NOMO-1 treated with dmso at 0.1 percent for 144 hours (cell line): ENCODE measurements around the gene RPS17.

Experiments
- DNase-seq: peaks from one replicate; lab custom pipeline; 2025; ENCODE audit not compliant: unreplicated experiment; lab: John Stamatoyannopoulos, UW

Gene RPS17

GRCh38 chr15:82540055-82540983 lies at the start of gene RPS17:
RPS17 (minus strand) TSS chr15:82540457; CDS start chr15:82540428, 29 bp downstream.
- no peak for DNase-seq

GRCh38 chr15:82587805-82588204 lies 47.5 kb upstream of the RPS17 start:
- DNase-seq, result no peak

DNA sequence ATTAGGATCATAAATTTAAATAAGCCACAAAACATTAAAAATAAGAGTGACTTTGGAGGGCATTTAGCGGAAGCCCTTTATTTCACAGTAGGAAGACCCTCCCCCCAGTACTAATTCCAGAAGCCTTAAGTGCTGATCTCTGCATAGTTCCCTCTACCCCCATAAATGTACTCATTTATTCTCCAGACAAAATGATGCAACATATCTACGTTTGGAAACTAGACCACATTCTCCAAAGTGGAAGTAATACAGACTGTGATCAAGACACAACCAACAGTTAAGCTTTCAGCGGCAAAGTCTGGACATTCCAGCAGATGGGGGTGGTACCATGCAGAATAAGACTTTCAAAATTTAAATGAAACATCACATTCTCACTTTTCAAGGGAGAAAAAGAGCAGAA lies 44.8 kb upstream of the RPS17 start:
- DNase-seq, result no peak

- DNase-seq, result no peak
Measured at GRCh38 chr15:82580713-82581112, 40.5 kb upstream of the RPS17 start.

DNA sequence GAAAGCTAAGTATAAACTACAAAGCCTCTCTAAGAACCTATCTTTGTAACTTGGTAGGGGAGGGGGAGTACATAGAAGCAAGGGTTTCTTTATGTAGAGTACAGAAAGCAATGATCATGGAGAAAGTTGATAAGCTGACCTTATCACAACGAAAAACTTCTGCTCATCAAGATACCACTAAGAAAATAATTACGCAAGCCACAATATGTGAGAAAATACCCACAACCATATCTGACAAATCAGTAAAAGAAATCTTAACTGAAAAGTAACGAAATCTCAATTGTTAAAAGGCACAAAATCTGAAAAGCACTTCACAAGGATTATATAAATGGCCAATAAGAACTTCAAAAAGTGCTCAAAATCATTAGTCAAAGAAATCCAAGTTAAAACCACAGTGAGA lies 35.1 kb upstream of the RPS17 start:
- no peak for DNase-seq

DNA sequence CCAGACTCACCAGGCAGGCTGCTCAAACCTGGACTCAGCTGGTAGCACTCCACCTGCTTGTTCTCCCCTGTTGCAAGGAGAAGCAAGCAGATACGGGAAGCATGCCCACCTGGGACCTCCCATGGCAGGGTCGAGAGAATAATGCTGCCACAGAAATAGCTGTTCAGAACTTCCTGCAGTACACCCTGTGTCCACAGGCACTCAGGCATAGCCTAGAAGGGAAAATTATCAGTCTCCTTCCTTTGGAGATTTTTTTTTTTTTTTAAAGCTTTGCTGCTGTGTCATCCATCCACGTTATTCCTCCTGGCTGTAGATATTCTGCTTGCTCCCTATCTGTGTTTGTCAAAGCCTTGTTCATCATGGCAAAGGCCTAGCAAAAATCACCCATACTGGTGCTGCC lies 32.7 kb upstream of the RPS17 start:
- no peak for DNase-seq

- DNase-seq, result no peak
Measured at GRCh38 chr15:82572311-82572710, 32.1 kb upstream of the RPS17 start.

DNA sequence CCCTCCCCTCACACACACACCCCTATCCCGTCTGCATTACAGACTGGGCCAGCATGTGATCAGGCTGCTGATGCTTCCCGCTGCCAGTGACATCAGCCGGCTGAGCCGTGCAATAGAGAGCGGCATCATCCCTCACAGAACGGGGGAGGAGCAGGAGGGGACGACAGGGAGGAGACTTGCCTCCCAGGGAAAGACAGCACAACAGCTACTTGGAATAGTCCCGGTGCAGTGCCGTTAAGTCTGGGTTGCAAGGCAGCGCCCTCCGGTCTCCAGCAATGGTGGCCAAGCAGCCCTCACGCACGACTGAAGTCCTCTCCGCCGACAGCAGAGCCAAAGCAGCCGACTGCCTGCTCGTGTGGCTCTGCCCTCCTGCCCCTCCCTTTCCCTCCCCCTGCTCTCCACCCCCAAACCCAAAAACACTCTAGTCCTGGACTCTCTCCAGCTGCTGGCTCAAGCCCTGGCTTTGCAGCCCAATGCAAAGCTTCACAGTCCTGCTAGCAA lies 31.5 kb upstream of the RPS17 start:
- no peak for DNase-seq

DNA sequence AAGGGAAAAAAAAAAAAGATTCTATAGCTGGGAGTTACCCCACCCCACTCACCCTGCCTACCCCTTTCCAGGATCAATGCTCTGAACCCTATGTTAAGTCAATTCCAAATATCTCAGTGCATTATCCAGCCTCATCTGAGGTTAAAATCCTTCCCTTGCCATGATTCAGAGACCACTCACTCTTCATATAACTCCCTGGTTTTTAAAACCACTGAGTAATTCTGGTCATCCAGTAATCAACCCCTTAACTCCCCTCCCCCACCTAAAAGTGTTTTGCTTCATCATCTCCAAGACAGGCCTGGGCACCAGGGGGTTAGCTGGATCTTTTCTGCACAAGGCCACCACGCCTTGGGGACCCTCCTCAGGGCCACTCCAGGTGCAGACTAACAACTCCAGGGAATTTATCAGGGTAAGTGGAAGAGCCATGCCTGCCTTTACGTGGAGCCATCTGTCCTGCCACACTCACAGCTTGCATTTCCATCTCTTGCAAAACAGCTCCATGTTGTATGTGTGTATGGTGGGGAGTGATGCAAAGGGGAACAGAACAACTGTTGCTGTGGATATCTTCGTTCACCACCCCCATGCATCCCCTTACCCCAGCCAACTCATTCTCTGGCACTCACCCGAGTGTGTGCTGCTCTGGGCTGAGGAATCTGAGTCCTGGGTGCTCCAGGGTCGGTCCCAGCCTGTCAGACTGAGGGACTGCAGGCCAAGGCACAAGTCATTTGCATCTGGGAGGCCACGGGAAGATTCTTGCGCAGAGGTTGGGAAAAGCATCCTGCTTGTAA lies 30.7 kb upstream of the RPS17 start:
- no peak for DNase-seq

GRCh38 chr15:82569834-82570233 lies 29.6 kb upstream of the RPS17 start:
- DNase-seq, result no peak

DNA sequence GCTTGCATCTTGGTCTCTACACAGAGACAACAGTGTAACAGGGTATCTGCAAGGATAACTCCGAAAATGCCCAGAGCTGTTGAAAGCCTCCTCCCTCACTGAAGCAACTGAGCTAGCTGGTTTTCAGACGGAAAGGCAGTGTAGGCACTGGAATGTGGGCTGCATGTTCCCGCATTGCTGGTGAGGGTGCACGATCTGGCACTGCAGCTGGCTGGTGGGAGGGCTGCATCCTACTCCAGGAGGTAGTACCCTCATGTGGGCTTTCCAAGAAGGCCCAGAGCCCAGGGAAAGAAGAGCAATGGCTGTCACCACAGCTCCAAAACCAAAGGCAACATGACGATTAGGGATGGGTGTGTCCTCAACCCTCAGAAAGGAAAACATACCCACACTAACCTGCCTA lies 28.7 kb upstream of the RPS17 start:
- no peak for DNase-seq

- DNase-seq, result no peak
Measured at GRCh38 chr15:82567661-82568060, 27.4 kb upstream of the RPS17 start.

GRCh38 chr15:82566690-82567089 lies 26.4 kb upstream of the RPS17 start:
- no peak for DNase-seq

- DNase-seq, result no peak
Measured at GRCh38 chr15:82558502-82558901, 18.2 kb upstream of the RPS17 start.

GRCh38 chr15:82556315-82557035 lies 16.2 kb upstream of the RPS17 start:
- DNase-seq, result no peak

DNA sequence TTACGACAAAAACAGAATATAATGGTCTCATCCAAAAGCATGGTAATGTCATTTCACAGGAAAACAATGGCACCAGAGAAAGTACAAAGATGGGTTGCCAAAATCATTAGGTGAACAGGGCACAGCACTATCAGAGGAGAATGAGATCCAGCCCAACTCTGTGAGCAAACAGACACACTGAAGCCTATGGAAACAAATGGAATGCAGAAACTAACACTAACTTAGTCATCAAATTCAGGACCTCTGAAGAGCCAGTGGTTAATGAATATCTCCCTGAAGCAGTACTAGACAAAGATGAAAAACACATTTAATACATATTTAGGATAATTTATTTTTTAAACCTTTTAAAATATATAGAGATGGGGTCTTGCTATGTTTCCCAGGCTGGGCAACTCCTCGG lies 14.6 kb upstream of the RPS17 start:
- DNase-seq, result no peak

GRCh38 chr15:82554351-82554750 lies 14.1 kb upstream of the RPS17 start:
- no peak for DNase-seq

DNA sequence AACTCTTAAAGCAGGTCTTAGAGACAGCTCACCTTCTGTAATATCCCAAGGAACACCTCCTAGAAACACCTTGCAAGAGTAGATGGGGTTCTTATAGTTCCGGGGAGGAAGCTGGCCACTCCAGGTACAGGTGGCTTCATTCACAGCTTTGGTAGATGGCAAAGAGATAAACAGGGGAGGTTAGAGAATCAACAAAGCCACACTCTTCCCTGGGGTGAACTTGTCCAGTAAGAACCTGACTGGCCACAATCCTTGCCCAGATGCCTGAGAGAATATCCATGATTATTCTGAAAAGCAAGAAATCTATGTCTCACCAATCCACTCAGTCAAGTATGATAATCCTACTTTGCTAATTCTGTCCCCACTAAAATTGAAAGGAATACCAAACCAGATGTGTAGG lies 13.6 kb upstream of the RPS17 start:
- no peak for DNase-seq

DNA sequence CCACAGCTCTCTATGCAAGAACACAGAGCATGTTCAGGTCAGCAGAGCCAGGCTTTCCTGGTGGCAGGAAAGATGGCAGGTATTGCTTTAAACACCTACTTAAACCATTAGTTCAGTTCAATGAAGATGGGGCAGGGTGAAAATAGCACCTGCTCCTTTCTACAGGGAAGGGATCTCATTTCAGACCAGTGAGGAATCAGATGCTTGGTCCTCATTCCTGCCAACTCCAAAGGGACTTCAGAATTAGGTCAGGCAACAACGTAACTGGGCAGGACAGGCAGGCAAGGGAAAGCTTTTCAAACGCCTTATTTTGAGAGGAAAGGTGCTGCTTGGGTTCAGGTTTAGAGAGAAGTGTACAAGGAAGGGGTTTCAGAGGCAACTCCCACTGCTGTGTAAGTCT lies 12.6 kb upstream of the RPS17 start:
- DNase-seq, result no peak

- no peak for DNase-seq
Measured at GRCh38 chr15:82551646-82552247, 11.5 kb upstream of the RPS17 start.

- no peak for DNase-seq
Measured at GRCh38 chr15:82549199-82549665, 9.0 kb upstream of the RPS17 start.
